IPS-15b (cell line): Measurements from ENCODE around the gene WDR27.
"Not testable (repeated sequence)": the region's sequence is repeated elsewhere in the genome, so short reads cannot be mapped to it uniquely, and the experiment has no call there.

ENCODE experiments used
- H3K27me3 ChIP-seq: one replicate; pipeline ENCODE4 v1.6.1; 2013; ENCODE audit warnings: low read length; ENCODE audit not compliant: control insufficient read depth, insufficient read depth
- H3K36me3 ChIP-seq: one replicate; pipeline ENCODE4 v1.6.1; 2013; ENCODE audit warnings: low read length; ENCODE audit not compliant: control insufficient read depth, insufficient read depth
- H3K4me1 ChIP-seq: one replicate; pipeline ENCODE4 v1.6.1; 2013; ENCODE audit warnings: mild to moderate bottlenecking, low read length; ENCODE audit not compliant: control insufficient read depth, insufficient read depth
- H3K4me3 ChIP-seq: one replicate; pipeline ENCODE4 v1.5.1; 2013; ENCODE audit warnings: low read depth, low read length
- H3K9ac ChIP-seq: one replicate; pipeline ENCODE4 v1.6.1; 2013; ENCODE audit warnings: low read depth, mild to moderate bottlenecking, low read length
- H3K9me3 ChIP-seq: one replicate; pipeline ENCODE4 v1.6.1; 2013; ENCODE audit warnings: mild to moderate bottlenecking, low read length; ENCODE audit not compliant: control insufficient read depth, insufficient read depth

WDR27 gene

DNA sequence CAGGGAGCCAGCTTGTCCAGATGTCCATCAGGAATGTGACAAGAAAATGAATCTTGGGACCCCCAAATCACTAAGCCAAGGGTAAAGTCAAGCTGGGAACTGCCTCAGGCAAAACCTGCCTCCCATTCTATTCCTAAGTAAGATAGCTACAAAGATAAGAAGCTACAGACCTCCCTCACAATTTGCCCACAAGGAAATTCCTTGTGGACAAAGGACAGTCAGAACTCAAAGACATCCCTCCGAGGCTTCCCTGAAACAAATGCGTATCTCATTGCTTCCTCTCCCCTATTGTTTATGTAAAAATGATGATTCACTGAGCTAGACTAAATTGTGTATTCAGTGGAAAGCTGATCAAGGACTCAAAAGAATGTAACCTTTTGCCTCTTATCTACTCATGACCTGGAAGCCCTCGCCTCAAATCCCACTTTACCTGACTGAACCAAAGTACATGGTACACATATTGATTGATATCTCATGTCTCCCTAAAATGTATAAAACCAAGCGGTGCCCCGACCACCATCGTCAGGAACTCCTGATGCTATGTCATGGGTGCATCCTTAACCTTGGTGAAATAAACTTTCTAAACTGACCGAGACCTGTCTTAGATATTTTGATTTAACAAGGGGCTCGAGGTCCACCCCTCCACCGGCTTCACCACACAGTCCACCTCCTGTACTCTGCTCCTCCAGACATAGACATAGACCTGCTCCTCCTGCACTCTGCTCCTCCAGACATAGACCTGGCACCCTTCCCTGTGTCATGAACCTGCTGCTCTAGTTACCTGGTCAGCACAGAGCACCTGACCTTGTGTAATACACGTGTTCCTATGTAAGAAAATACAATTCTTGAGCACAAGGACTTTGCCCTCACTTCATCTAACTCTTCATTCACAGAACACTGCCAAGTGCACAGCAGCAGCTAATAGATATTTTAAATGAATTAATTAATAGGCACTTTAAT is 81.4 kb downstream of the WDR27 start:
- Histone ChIP-seq H3K9ac (no peak overlapping the region), H3K4me3 (no peak overlapping the region), H3K9me3 (no peaks in the 10 kb centered on the region), H3K36me3 (peaks cover 9% of the 10 kb centered on the region), H3K4me1 (peaks cover 24% of the 10 kb centered on the region), H3K27me3 (no peaks in the 10 kb centered on the region)

DNA sequence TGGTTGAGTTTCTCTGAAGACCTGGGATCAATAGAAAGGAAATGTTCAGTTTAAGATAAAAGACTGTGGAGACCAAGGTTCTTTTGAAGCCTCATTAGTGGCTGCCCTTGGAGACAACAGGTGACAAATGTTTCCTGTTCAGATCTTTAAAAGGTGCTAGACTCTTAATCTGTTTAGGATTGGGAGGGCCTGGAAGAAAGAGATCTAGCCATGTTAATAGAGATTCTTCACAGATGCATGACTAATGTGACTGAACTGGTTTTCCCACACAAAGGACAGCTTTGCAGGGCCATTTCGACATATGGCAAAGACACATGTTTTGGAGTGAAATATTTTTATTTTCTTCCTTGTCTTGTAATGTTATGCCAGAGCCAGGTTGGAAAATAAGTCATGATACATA is 82.2 kb downstream of the WDR27 start:
- Histone ChIP-seq H3K36me3 (peaks cover 6% of the 10 kb centered on the region), H3K4me1 (peaks cover 24% of the 10 kb centered on the region), H3K27me3 (no peaks in the 10 kb centered on the region), H3K9ac (no peak overlapping the region), H3K4me3 (no peak overlapping the region), H3K9me3 (no peaks in the 10 kb centered on the region)

DNA sequence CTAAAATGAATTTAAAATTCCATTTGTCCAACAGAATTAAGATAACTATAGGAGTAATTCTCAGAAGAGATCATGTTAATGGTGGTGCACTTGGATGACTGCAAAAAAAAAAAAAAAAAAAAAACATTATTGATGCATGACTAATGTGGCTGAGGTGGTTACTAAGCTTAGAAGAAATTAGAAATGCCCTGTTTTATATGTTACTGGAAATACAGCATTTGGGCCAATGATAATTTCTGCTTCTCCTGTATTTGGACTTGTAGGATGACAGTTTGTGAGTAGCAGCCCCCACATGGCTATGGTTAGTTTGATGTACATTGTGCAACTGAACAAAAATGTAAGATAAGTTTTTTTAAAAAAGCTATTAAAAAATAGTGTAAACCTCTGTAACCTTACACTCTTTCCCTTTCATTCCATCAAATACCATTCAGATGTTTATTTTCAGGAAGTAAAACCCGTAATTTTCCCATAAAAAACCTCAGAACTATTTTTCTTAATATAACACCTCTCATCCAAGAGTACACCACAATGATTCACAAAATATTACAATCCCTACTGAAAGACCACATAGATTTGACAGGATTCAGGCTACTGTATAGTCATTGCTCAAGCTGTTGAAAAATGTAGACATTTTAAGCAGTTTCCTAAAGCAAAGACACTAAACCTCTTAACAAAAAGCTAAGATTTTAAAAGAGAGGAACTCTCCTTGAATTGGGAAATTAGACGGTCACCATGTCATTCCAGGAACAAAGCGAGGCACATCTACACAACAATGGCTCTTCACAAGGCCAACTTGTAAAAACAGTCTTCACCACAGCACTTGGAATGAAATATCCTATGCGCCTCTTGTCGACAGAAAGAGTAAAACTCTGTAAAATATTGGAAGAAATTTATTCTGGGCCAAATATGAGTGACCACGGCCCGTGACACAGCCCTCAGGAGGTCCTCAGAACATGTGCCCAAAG is 83.0 kb downstream of the WDR27 start:
- Histone ChIP-seq H3K9me3 (no peaks in the 10 kb centered on the region), H3K27me3 (no peaks in the 10 kb centered on the region), H3K9ac (no peak overlapping the region), H3K4me3 (no peak overlapping the region), H3K4me1 (peaks cover 24% of the 10 kb centered on the region), H3K36me3 (peaks cover 3% of the 10 kb centered on the region)

DNA sequence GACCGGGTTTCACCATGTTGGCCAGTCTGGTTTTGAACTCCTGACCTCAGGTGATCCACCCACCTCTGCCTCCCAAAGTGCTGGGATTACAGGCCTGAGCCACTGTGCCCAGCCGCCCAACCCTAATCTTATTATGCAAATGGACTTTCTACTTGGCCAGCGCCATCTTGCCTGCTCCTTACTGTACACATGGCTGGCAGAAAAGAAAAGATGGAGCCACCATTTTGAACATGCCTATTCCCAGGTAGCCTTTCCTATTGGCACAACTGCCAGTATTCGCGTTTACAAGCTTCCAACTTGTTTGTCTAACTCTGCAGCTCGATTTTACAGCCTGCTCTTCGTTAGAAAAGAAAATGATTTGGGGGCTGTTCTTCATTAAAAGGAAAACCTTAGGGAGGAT is 84.3 kb downstream of the WDR27 start:
- no peak overlapping the region for H3K9ac ChIP-seq
- no peaks in the 10 kb centered on the region for H3K9me3 ChIP-seq
- no peaks in the 10 kb centered on the region for H3K36me3 ChIP-seq
- H3K4me3 ChIP-seq, result no peak overlapping the region
- peaks cover 24% of the 10 kb centered on the region for H3K4me1 ChIP-seq
- H3K27me3 ChIP-seq, result no peaks in the 10 kb centered on the region

DNA sequence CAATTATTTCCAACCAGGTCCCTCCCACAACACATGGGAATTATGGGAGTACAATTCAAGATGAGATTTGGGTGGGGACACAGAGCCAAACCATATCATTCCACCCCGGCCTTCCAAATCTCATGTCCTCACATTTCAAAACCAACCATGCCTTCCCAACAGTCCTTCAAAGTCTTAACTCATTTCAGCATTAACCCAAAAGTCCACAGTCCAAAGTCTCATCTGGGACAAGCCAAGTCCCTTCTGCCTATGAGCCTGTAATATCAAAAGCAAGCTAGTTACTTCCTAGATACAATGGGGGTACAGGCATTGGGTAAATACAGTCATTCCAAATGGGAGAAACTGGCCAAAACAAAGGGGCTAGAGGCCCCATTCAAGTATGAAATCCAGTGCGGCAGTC is 93.2 kb downstream of the WDR27 start:
- not testable (repeated sequence) for H3K4me3 ChIP-seq, H3K9me3 ChIP-seq, H3K27me3 ChIP-seq, H3K36me3 ChIP-seq, H3K4me1 ChIP-seq, H3K9ac ChIP-seq

DNA sequence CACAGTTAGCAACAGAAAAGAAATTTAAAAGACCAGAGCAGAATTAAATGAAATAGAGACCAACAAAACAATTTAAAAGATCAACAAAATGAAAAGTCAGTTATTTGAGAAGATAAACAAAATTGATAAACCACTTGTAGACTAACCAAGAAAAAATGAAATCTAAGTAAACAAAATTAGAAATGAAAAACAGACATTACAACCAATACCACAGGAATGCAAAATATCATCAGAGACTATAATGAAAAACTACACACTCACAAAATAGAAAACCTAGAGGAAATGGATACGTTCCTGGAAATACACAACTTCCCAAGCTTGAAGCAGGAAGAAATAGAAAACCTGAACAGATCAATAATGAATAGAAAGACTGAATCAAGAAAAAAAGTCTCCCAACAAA is 97.8 kb downstream of the WDR27 start:
- Histone ChIP-seq H3K4me1 (no peaks in the 10 kb centered on the region), H3K9ac (no peak overlapping the region), H3K4me3 (no peak overlapping the region), H3K27me3 (no peaks in the 10 kb centered on the region), H3K9me3 (no peaks in the 10 kb centered on the region), H3K36me3 (peaks cover 8% of the 10 kb centered on the region)

DNA sequence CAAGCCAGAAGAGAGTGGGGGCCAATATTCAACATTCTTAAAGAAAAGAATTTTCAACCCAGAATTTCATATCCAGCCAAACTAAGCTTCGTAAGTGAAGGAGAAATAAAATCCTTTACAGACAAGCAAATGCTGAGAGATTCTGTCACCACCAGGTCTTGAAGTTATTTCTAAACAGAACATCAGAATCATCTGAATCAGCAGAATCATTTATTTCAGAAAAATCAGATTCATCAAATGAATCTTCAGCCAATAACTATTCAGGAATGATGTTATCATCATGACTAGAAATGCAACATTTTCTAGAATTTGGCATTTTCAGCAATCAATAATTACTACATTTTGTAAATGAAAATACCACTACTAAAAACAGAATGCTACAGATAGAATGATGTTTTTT is 100.7 kb downstream of the WDR27 start:
- not testable (repeated sequence) for H3K9me3 ChIP-seq, H3K27me3 ChIP-seq, H3K9ac ChIP-seq, H3K4me3 ChIP-seq, H3K4me1 ChIP-seq, H3K36me3 ChIP-seq

DNA sequence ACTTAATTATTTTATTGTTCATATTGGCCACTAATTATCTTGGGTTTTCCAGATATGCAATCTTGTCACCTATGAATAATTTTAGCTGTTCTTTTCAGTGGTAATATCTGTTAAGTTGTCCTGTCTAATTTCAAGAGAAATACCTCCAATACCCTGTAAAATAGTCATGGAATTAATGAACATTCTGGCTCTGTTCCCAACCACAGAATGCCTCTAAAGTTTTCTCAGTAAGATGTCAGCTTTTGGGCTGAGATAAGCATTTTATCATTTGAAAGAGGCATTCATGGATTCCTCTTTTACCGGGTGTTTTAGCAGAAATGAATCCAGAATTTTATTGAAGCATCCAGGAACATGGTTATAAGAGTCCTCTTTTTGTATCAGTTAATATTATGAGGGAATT is 109.3 kb downstream of the WDR27 start:
- no peak overlapping the region for H3K4me3 ChIP-seq
- no peaks in the 10 kb centered on the region for H3K27me3 ChIP-seq
- H3K36me3 ChIP-seq, result no peaks in the 10 kb centered on the region
- H3K9ac ChIP-seq, result no peak overlapping the region
- no peaks in the 10 kb centered on the region for H3K4me1 ChIP-seq
- H3K9me3 ChIP-seq, result no peaks in the 10 kb centered on the region

DNA sequence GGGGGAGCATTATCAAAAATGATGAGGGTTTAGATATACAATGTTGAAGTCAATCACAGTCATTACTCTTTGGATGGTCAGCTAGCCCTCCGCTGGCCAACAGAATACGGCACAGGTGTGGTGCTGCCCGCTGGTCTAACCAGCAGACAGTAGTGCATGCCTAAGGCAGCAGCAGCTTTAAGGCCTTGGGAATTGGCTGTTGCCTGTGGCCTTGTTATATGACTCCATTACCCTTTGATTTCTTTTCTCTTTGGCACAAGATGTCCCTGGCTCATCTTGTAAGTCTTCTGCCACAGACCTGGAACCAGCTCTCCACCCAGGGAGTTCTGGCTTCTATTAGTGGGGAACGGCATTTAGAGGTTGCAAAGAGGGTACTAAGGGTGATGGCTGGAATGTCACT is 110.2 kb downstream of the WDR27 start:
- Histone ChIP-seq H3K27me3 (no peaks in the 10 kb centered on the region), H3K9me3 (no peaks in the 10 kb centered on the region), H3K36me3 (no peaks in the 10 kb centered on the region), H3K9ac (no peak overlapping the region), H3K4me3 (no peak overlapping the region), H3K4me1 (no peaks in the 10 kb centered on the region)

DNA sequence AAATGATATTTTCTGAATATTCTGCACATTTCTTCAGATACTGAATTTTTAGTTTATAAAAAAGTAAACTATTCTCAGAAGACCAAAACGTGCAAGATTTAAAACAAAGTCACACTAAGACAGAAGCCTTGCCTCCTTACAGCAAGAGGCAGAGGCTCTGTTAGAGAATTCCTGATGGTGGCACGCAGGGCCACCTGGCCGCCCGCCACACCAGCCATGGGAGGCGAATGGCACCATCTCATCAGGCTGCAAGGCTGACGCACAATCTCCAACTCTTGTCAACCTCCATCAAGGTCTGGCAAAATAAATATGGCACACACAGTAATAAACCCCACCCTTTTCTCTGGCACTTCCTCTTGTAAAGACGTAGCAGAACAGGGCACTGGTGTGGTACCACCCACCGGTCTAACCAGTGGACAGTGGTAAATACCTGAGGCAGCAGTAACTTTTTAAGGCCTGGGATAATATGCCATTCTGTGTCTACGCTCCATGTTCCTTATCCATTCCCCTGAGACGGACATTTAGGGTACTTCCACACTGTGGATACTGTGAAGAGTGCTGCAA is 111.4 kb downstream of the WDR27 start:
- no peaks in the 10 kb centered on the region for H3K4me1 ChIP-seq
- no peaks in the 10 kb centered on the region for H3K36me3 ChIP-seq
- H3K9me3 ChIP-seq, result no peaks in the 10 kb centered on the region
- no peak overlapping the region for H3K9ac ChIP-seq
- H3K4me3 ChIP-seq, result no peak overlapping the region
- H3K27me3 ChIP-seq, result no peaks in the 10 kb centered on the region

DNA sequence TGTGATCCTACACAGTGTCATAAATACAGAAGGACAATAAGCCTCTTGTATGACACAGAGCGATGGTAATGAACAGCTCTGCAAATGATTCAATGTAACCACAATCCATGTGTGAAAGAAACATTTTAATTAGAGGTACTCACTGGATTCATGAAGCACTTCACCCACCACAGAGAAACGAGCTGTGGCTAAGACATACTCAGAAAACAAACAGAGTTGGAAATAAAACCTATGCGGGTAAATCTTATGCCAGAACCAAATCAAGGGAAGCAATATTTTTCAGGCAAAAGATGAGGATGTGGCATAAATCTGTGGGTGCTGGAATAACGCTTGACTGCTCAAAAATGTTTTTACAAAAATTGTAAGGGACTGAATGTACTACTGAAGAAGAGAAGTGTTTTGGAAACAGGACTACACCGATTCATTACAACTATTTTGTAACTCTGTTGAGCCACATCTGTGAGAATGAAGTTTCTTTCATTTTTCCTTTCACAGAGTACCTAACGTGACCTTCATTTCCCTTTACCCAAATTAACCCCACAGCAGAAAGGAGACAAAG is 112.1 kb downstream of the WDR27 start:
- no peak overlapping the region for H3K9ac ChIP-seq

More for the DNA sequence above, 112.1 kb downstream of the WDR27 start:
- Histone ChIP-seq H3K4me1 (no peaks in the 10 kb centered on the region), H3K4me3 (no peak overlapping the region), H3K27me3 (no peaks in the 10 kb centered on the region), H3K36me3 (no peaks in the 10 kb centered on the region), H3K9me3 (no peaks in the 10 kb centered on the region)
